Measurements from ENCODE around the gene TAX1BP1. TPM values are rescaled to one million over a fixed set of nuclear protein-coding genes. Genes with fewer than 3 reads are reported as not detected.

The TAX1BP1 gene
- total RNA-seq (2014; rRNA removed; shearing (Covaris generic)): 79.4 and 98.1 TPM in 2 replicates
- 131 and 137 TPM in 2 replicates for polyA plus RNA-seq (2016; fragmentation: Nextera tagmentation; extraction: Ambion mirVana)

- H3K4me1 ChIP-seq (ENCODE audit: insufficient read depth): peaks cover 25% of the 10 kb centered on the region
- TF ChIP-seq EZH2 (IDR thresholded peaks at IDR 0.05; ENCODE audit: insufficient read depth, poor library complexity, severe bottlenecking) (no peak), EZH2phosphoT487 (IDR thresholded peaks at IDR 0.05; ENCODE audit: insufficient read depth, low read depth) (no peak)
- peak; percentile 98 for DNase-seq
- H3K4me3 ChIP-seq: peak within 1 kb of the TSS; percentile 92
- peaks cover 43% of the 10 kb centered on the region for H3K79me2 ChIP-seq (ENCODE audit: insufficient read depth)
- H3K27ac ChIP-seq: peak within 1 kb of the TSS; percentile 94
- peak within 1 kb of the TSS; percentile 97 for H3K9ac ChIP-seq
- H3K9me2 ChIP-seq (ENCODE audit: insufficient read depth): no peaks in the 10 kb centered on the region
- WGBS, 2 experiments (ENCODE audit: low coverage in 1 of 2, low lambda C conversion rate in 2 of 2, missing lambda C conversion rate in 2 of 2): 0 to 1% methylated on average over 36 to 38 of the region's 41 CpGs
- no peaks in the 10 kb centered on the region for H3K9me3 ChIP-seq (ENCODE audit: low read depth)
- no peaks in the 10 kb centered on the region for H3K27me3 ChIP-seq (replicated peaks; ENCODE audit: insufficient read depth)
- peak within 1 kb of the TSS; percentile 97 for H2AFZ ChIP-seq
- peaks cover 21% of the 10 kb centered on the region for H3F3A ChIP-seq (ENCODE audit: insufficient read depth)
- no peaks in the 10 kb centered on the region for H4K20me1 ChIP-seq (ENCODE audit: insufficient read depth)
- in situ Hi-C loops (cut with MboI): no loop called here
- H3K4me2 ChIP-seq (ENCODE audit: unreplicated experiment): peak within 1 kb of the TSS; percentile 96
- H3K36me3 ChIP-seq (ENCODE audit: low read depth): no peaks in the 10 kb centered on the region
These were observed at the start of gene TAX1BP1 for GRCh38 chr7:27739909-27740448. Gene TAX1BP1, plus strand, starts transcription at chr7:27740162. Its CDS starts 8,363 bp downstream, at chr7:27748525.

- no peak overlapping the region for H3K4me3 ChIP-seq
- H3K79me2 ChIP-seq (ENCODE audit: insufficient read depth): no peaks in the 10 kb centered on the region
- in situ Hi-C loops (cut with MboI): no loop called here
- H3K36me3 ChIP-seq (ENCODE audit: low read depth): no peaks in the 10 kb centered on the region
- no peak overlapping the region for H2AFZ ChIP-seq
- peaks cover 26% of the 10 kb centered on the region for H3K4me1 ChIP-seq (ENCODE audit: insufficient read depth)
- H3K27me3 ChIP-seq (replicated peaks; ENCODE audit: insufficient read depth): no peaks in the 10 kb centered on the region
- H3K4me2 ChIP-seq (ENCODE audit: unreplicated experiment): no peak overlapping the region
- H3K9me3 ChIP-seq (ENCODE audit: low read depth): no peaks in the 10 kb centered on the region
- DNase-seq: no peak
- no peak overlapping the region for H3K27ac ChIP-seq
- no peak for TF ChIP-seq EZH2 (IDR thresholded peaks at IDR 0.05; ENCODE audit: insufficient read depth, poor library complexity, severe bottlenecking)
- H3K9ac ChIP-seq: no peak overlapping the region
- H3F3A ChIP-seq (ENCODE audit: insufficient read depth): peaks cover 15% of the 10 kb centered on the region
- no peaks in the 10 kb centered on the region for H3K9me2 ChIP-seq (ENCODE audit: insufficient read depth)
- H4K20me1 ChIP-seq (ENCODE audit: insufficient read depth): no peaks in the 10 kb centered on the region
These were observed 49.3 kb upstream of the TAX1BP1 start for GRCh38 chr7:27690649-27691048.

GRCh38 chr7:27693794-27694193 lies 46.2 kb upstream of the TAX1BP1 start:
- Histone ChIP-seq H4K20me1 (ENCODE audit: insufficient read depth) (no peaks in the 10 kb centered on the region), H3K9me3 (ENCODE audit: low read depth) (no peaks in the 10 kb centered on the region), H3F3A (ENCODE audit: insufficient read depth) (peaks cover 15% of the 10 kb centered on the region), H3K4me1 (ENCODE audit: insufficient read depth) (peaks cover 13% of the 10 kb centered on the region), H3K4me2 (ENCODE audit: unreplicated experiment) (no peak overlapping the region), H3K9ac (no peak overlapping the region), H3K27ac (no peak overlapping the region), H3K4me3 (no peak overlapping the region), H3K36me3 (ENCODE audit: low read depth) (no peaks in the 10 kb centered on the region), H2AFZ (peak overlapping the region; percentile 22; the same call in 1 of the 2 replicates), H3K79me2 (ENCODE audit: insufficient read depth) (no peaks in the 10 kb centered on the region), H3K27me3 (replicated peaks; ENCODE audit: insufficient read depth) (no peaks in the 10 kb centered on the region), H3K9me2 (ENCODE audit: insufficient read depth) (no peaks in the 10 kb centered on the region)
- TF ChIP-seq EZH2phosphoT487 (IDR thresholded peaks at IDR 0.05; ENCODE audit: insufficient read depth, low read depth) (no peak), EZH2 (IDR thresholded peaks at IDR 0.05; ENCODE audit: insufficient read depth, poor library complexity, severe bottlenecking) (no peak)
- in situ Hi-C loops (cut with MboI): no loop called here
- DNase-seq: no peak
- WGBS, 2 experiments (ENCODE audit: low coverage in 1 of 2, low lambda C conversion rate in 2 of 2, missing lambda C conversion rate in 2 of 2): 73 to 80% methylated on average over 3 of the region's 3 CpGs

- in situ Hi-C loops (cut with MboI): no loop called here
- no peak overlapping the region for H3K4me2 ChIP-seq (ENCODE audit: unreplicated experiment)
- no peaks in the 10 kb centered on the region for H3K9me2 ChIP-seq (ENCODE audit: insufficient read depth)
- no peak for DNase-seq
- no peaks in the 10 kb centered on the region for H3K9me3 ChIP-seq (ENCODE audit: low read depth)
- no peak for TF ChIP-seq EZH2 (IDR thresholded peaks at IDR 0.05; ENCODE audit: insufficient read depth, poor library complexity, severe bottlenecking)
- no peak for TF ChIP-seq EZH2phosphoT487 (IDR thresholded peaks at IDR 0.05; ENCODE audit: insufficient read depth, low read depth)
- H3K4me1 ChIP-seq (ENCODE audit: insufficient read depth): peaks cover 8% of the 10 kb centered on the region; the same call in 1 of the 2 replicates
- H3K79me2 ChIP-seq (ENCODE audit: insufficient read depth): no peaks in the 10 kb centered on the region
- H3K36me3 ChIP-seq (ENCODE audit: low read depth): no peaks in the 10 kb centered on the region
- 88 to 90% methylated on average over 4 of the region's 4 CpGs for WGBS, 2 experiments (ENCODE audit: low coverage in 1 of 2, low lambda C conversion rate in 2 of 2, missing lambda C conversion rate in 2 of 2)
- no peak overlapping the region for H2AFZ ChIP-seq
- no peak overlapping the region for H3K9ac ChIP-seq
- no peaks in the 10 kb centered on the region for H4K20me1 ChIP-seq (ENCODE audit: insufficient read depth)
- peaks cover 14% of the 10 kb centered on the region; the same call in 1 of the 2 replicates for H3F3A ChIP-seq (ENCODE audit: insufficient read depth)
- no peak overlapping the region for H3K4me3 ChIP-seq
- H3K27me3 ChIP-seq (replicated peaks; ENCODE audit: insufficient read depth): no peaks in the 10 kb centered on the region
- no peak overlapping the region for H3K27ac ChIP-seq
These were observed 44.9 kb upstream of the TAX1BP1 start for GRCh38 chr7:27695096-27695495.

Measured in GM23248 (cell line).